B cell (primary cell): ENCODE results near the gene BMP6. TPM values are rescaled to one million over a fixed set of nuclear protein-coding genes. Genes with fewer than 3 reads are reported as not detected.

Experiments
- ATAC-seq: fragments of 200-7000 bp; cut with Tn5 transposase; one replicate; pipeline ENCODE4 v1.10.0; 2021; ENCODE audit warnings: low read depth, mild to moderate bottlenecking, moderate number of reproducible peaks, moderate library complexity
- CTCF ChIA-PET: fragments of 350-600 bp; sonication (Branson Sonifier 250); formaldehyde crosslinking; loops from one replicate; lab custom pipeline; 2021; ENCODE audit warnings: antibody characterized with exemption, inconsistent platforms; lab: Charles Lee
- POLR2A ChIA-PET: fragments of 350-600 bp; sonication (Branson Sonifier 250); formaldehyde crosslinking; loops from one replicate; lab custom pipeline; 2021; ENCODE audit warnings: antibody characterized with exemption; lab: Charles Lee
- DNase-seq: peaks from one replicate; pipeline ENCODE4 v3.0.0; 2013
- H2AFZ ChIP-seq: 2 replicates; pipeline ENCODE4 v1.6.1; 2012; ENCODE audit warnings: mild to moderate bottlenecking, low read depth, low read length; ENCODE audit not compliant: insufficient read depth, poor library complexity, severe bottlenecking
- H3K27ac ChIP-seq, 2 donors: 1 replicate in 1 of 2; 2 replicates in 1 of 2; pipeline ENCODE4 v1.5.1; 2012 to 2013; ENCODE audit warnings: low read length in 2 of 2, mild to moderate bottlenecking in 2 of 2, moderate library complexity in 1 of 2
- H3K27me3 ChIP-seq, 4 experiments: fragments of 200-600 bp in 1 of 4; sonication (generic) in 1 of 4; replicated peaks in 1 of 4; 1 replicate in 2 of 4; 2 replicates in 2 of 4; pipeline versions ENCODE4 v1.6.1 to v1.7.0; 2013 to 2016; ENCODE audit warnings: low read length in 3 of 4, mild to moderate bottlenecking in 2 of 4, mixed read lengths in 1 of 4, moderate library complexity in 1 of 4; ENCODE audit not compliant: insufficient read depth in 4 of 4, control insufficient read depth in 3 of 4; ENCODE audit errors: control extremely low read depth in 1 of 4
- H3K36me3 ChIP-seq, 2 experiments: replicated peaks in 1 of 2; 1 replicate in 1 of 2; 2 replicates in 1 of 2; pipeline versions ENCODE4 v1.6.1 to v1.7.1; 2013; ENCODE audit warnings: low read length in 1 of 2; ENCODE audit not compliant: insufficient read depth in 2 of 2, control insufficient read depth in 1 of 2; ENCODE audit errors: control extremely low read depth in 1 of 2, extremely low read depth in 1 of 2
- H3K4me1 ChIP-seq, 2 donors: fragments of 200-600 bp in 1 of 2; sonication (generic) in 1 of 2; 1 replicate in 1 of 2; 2 replicates in 1 of 2; pipeline versions ENCODE4 v1.5.1 to v1.6.1; 2013 to 2017; ENCODE audit warnings: low read length in 2 of 2; ENCODE audit not compliant: control insufficient read depth in 2 of 2, insufficient read depth in 2 of 2
- H3K4me2 ChIP-seq: replicated peaks from 2 replicates; pipeline ENCODE3; 2012; ENCODE audit warnings: mild to moderate bottlenecking, low read depth, low read length; ENCODE audit not compliant: poor library complexity, severe bottlenecking
- H3K4me3 ChIP-seq, 5 experiments: fragments of 200-600 bp in 1 of 5; sonication (generic) in 1 of 5; 1 replicate in 3 of 5; 2 replicates in 2 of 5; pipeline versions ENCODE4 v1.5.1 to v1.7.0; 2011 to 2016; ENCODE audit warnings: low read length in 4 of 5, mild to moderate bottlenecking in 4 of 5, low read depth in 2 of 5, control low read depth in 1 of 5, moderate library complexity in 1 of 5; ENCODE audit not compliant: insufficient read depth in 1 of 5; ENCODE audit errors: control extremely low read depth in 1 of 5, extremely low read depth in 1 of 5
- H3K79me2 ChIP-seq: fragments of 200-600 bp; sonication (generic); one replicate; pipeline ENCODE4 v1.6.0; 2016; ENCODE audit warnings: low read length; ENCODE audit not compliant: control insufficient read depth, insufficient read depth
- H3K9ac ChIP-seq: fragments of 200-600 bp; sonication (generic); 2 replicates; pipeline ENCODE4 v1.6.1; 2017; ENCODE audit warnings: mild to moderate bottlenecking, low read length, moderate library complexity
- H3K9me3 ChIP-seq, 3 donors: one replicate each; pipeline versions ENCODE4 v1.6.1 to v1.7.1; 2013; ENCODE audit warnings: low read length in 2 of 3; ENCODE audit not compliant: control insufficient read depth in 2 of 3, insufficient read depth in 1 of 3; ENCODE audit errors: control extremely low read depth in 1 of 3
- H4K20me1 ChIP-seq: 2 replicates; pipeline ENCODE4 v1.6.0; 2012; ENCODE audit warnings: mild to moderate bottlenecking, low read length; ENCODE audit not compliant: insufficient read depth, control insufficient read depth, poor library complexity, severe bottlenecking
- H3K27ac Mint-ChIP-seq: one replicate; pipeline ENCODE4 v1.8.0; 2021; ENCODE audit warnings: mixed read lengths
- H3K27me3 Mint-ChIP-seq: one replicate; pipeline ENCODE4 v1.8.0; 2021; ENCODE audit warnings: mixed read lengths
- H3K4me1 Mint-ChIP-seq: one replicate; pipeline ENCODE4 v1.8.0; 2021; ENCODE audit warnings: mixed read lengths
- H3K4me3 Mint-ChIP-seq: one replicate; pipeline ENCODE4 v1.8.0; 2021; ENCODE audit warnings: mixed read lengths
- H3K9me3 Mint-ChIP-seq: one replicate; pipeline ENCODE4 v1.8.0; 2022; ENCODE audit warnings: mixed read lengths; ENCODE audit not compliant: insufficient read depth
- CTCF ChIP-seq: fragments of 200-600 bp; IDR thresholded peaks from one replicate; pipeline ENCODE4 v1.8.0; 2022; ENCODE audit warnings: antibody characterized with exemption, mild to moderate bottlenecking
- EZH2 ChIP-seq: IDR thresholded peaks from 2 replicates; pipeline ENCODE4 v1.6.1; 2012; ENCODE audit warnings: borderline replicate concordance, low read depth, mild to moderate bottlenecking, moderate library complexity, low read length; ENCODE audit not compliant: insufficient read depth, poor library complexity, severe bottlenecking
- WGBS: methylation state at CpG from one replicate; pipeline ENCODE4 v1.1.5; 2013; ENCODE audit warnings: missing lambda C conversion rate; ENCODE audit not compliant: insufficient coverage; 5-methylcytosine and 5-hydroxymethylcytosine counted together
- intact Hi-C: fragments of 100-400 bp; cut with micrococcal nuclease; formaldehyde crosslinking; loops from one replicate; pipeline ENCODE4 v1.10.0; 2022
- polyA plus RNA-seq: library from polyadenylated mRNA; depleted of rRNA; stranded (reverse); fragments of >200 nt; gene quantifications from 2 replicates; pipeline ENCODE4 v1.2.3, GENCODE V29; 2012
- total RNA-seq, 2 donors: library from RNA; stranded (reverse); fragments of 120-200 nt in 1 of 2; gene quantifications; 1 replicate in 1 of 2; 2 replicates in 1 of 2; pipeline versions ENCODE4 v1.2.3 to v1.2.4, GENCODE V29; 2013 to 2022

The BMP6 gene
- total and polyA plus RNA-seq, 2 donors (not counting 1 experiment from before 2014, with no cell fraction given) = 0.43 to 2.9 TPM

- ATAC-seq (no peak), DNase-seq (no peak)
- peaks cover 29% of the 10 kb centered on the region for H3K27me3 Mint-ChIP-seq
- no peaks in the 10 kb centered on the region for H3K4me1 Mint-ChIP-seq
- Histone ChIP-seq H3K27me3 (peaks cover 0 to 4% (median 2%) of the 10 kb centered on the region in 4 experiments), H3K9me3 (no peaks in the 10 kb centered on the region), H3K27ac (no peak overlapping the region), H3K4me1 (no peaks in the 10 kb centered on the region), H2AFZ (no peak overlapping the region), H3K4me2 (no peak overlapping the region), H3K4me3 (no peak overlapping the region), H3K36me3 (no peaks in the 10 kb centered on the region), H3K9ac (no peak overlapping the region), H4K20me1 (no peaks in the 10 kb centered on the region), H3K79me2 (no peaks in the 10 kb centered on the region)
- WGBS = no CpG with 5 or more reads among the region's 2 CpGs
- no peak for TF ChIP-seq EZH2
- no peak for TF ChIP-seq CTCF
- intact Hi-C loops = no loop called here
- POLR2A ChIA-PET = interaction anchor here (0.7 kb wide), 1 partner anchor 51 kb away, joined by 6 read pairs; no protein-coding TSS in a partner anchor
- CTCF ChIA-PET = interaction anchor here (1.6 kb wide), 1 partner anchor 367 kb away, joined by 3 read pairs; no protein-coding TSS in a partner anchor
- H3K9me3 Mint-ChIP-seq = no peaks in the 10 kb centered on the region
- H3K27ac Mint-ChIP-seq = no peak overlapping the region
- H3K4me3 Mint-ChIP-seq = no peak overlapping the region
These were observed 34.9 kb upstream of the BMP6 start for GRCh38 chr6:7691021-7691420.

- no peak overlapping the region for H3K27ac Mint-ChIP-seq
- intact Hi-C loops = no loop called here
- no peak for ATAC-seq
- H3K9ac ChIP-seq = no peak overlapping the region
- peaks cover 34% of the 10 kb centered on the region for H3K27me3 Mint-ChIP-seq
- ChIA-PET POLR2A (interaction anchor here (0.7 kb wide), 1 partner anchor 50 kb away, joined by 6 read pairs; no protein-coding TSS in a partner anchor), CTCF (interaction anchor here (1.6 kb wide), 1 partner anchor 367 kb away, joined by 3 read pairs; no protein-coding TSS in a partner anchor)
- no peak overlapping the region for H3K4me3 Mint-ChIP-seq
- TF ChIP-seq CTCF = no peak
- TF ChIP-seq EZH2 = no peak
- H3K36me3 ChIP-seq = no peaks in the 10 kb centered on the region
- H3K79me2 ChIP-seq = no peaks in the 10 kb centered on the region
- WGBS = 82% methylated on average over 20 of the region's 21 CpGs
- H3K4me3 ChIP-seq = no peak overlapping the region
- H3K27me3 ChIP-seq = peaks cover 0 to 4% (median 2%) of the 10 kb centered on the region in 4 experiments
- no peaks in the 10 kb centered on the region for H3K9me3 ChIP-seq
- no peak overlapping the region for H2AFZ ChIP-seq
- H3K4me1 Mint-ChIP-seq = no peaks in the 10 kb centered on the region
- no peaks in the 10 kb centered on the region for H3K4me1 ChIP-seq
- no peak overlapping the region for H3K4me2 ChIP-seq
- H3K27ac ChIP-seq = no peak overlapping the region
- no peaks in the 10 kb centered on the region for H3K9me3 Mint-ChIP-seq
- DNase-seq = no peak
- H4K20me1 ChIP-seq = no peaks in the 10 kb centered on the region
These were observed 34.0 kb upstream of the BMP6 start for GRCh38 chr6:7691675-7692452.
